SK-N-MC (cell line): ENCODE measurements around the gene FASTK.

Experiments used
- DNase-seq: peaks from one replicate; pipeline ENCODE4 v3.0.0-alpha.2; 2011; ENCODE audit warnings: low read depth, low spot score
- H3K27ac ChIP-seq: fragments of 200-600 bp; sonication (generic); 2 replicates; pipeline ENCODE4 v1.5.1; 2016; ENCODE audit warnings: mixed run types
- H3K36me3 ChIP-seq: fragments of 200-600 bp; sonication (generic); 2 replicates; pipeline ENCODE4 v1.6.1; 2017; ENCODE audit warnings: antibody characterized with exemption, low read length, mixed read lengths; ENCODE audit not compliant: insufficient read depth
- H3K4me3 ChIP-seq: fragments of 200-600 bp; sonication (generic); 2 replicates; pipeline ENCODE4 v1.5.1; 2016
- H3K9ac ChIP-seq: fragments of 200-600 bp; sonication (generic); 2 replicates; pipeline ENCODE4 v1.8.0; 2017; ENCODE audit warnings: mixed run types, mixed read lengths; ENCODE audit not compliant: insufficient read length
- H3K9me3 ChIP-seq: fragments of 200-600 bp; sonication (generic); 2 replicates; pipeline ENCODE4 v1.6.1; 2017; ENCODE audit warnings: low read depth, mild to moderate bottlenecking, antibody characterized with exemption, low read length, moderate library complexity, mixed read lengths
- EZH2 ChIP-seq: fragments of 200-600 bp; sonication (generic); IDR thresholded peaks from one replicate; pipeline ENCODE4 v1.6.1; 2017; ENCODE audit warnings: antibody characterized with exemption
- FOXP2 ChIP-seq: optimal IDR thresholded peaks from 2 replicates; pipeline ENCODE3; 2011; ENCODE audit warnings: mild to moderate bottlenecking, moderate library complexity; ENCODE audit not compliant: insufficient read depth; ENCODE audit errors: extremely low read length, control extremely low read depth
- POLR2AphosphoS5 ChIP-seq: IDR thresholded peaks from 2 replicates; pipeline ENCODE4 v1.6.1; 2012; ENCODE audit warnings: mild to moderate bottlenecking, low read depth, low read length, borderline replicate concordance

The FASTK gene

GRCh38 chr7:151075662-151075971, 5.0 kb downstream of the FASTK start:
- H3K9me3 ChIP-seq = no peaks in the 10 kb centered on the region
- H3K36me3 ChIP-seq = peaks cover 39% of the 10 kb centered on the region; the same call in 1 of the 2 replicates
- H3K4me3 ChIP-seq = no peak overlapping the region
- TF ChIP-seq POLR2AphosphoS5 (no peak), EZH2 (no peak), FOXP2 (no peak)
- H3K9ac ChIP-seq = no peak overlapping the region
- DNase-seq = no peak
- H3K27ac ChIP-seq = no peak overlapping the region

GRCh38 chr7:151074817-151075661, 5.6 kb downstream of the FASTK start:
- H3K4me3 ChIP-seq = no peak overlapping the region
- TF ChIP-seq EZH2 = no peak
- no peak for TF ChIP-seq POLR2AphosphoS5
- no peak for TF ChIP-seq FOXP2
- H3K9ac ChIP-seq = no peak overlapping the region
- no peaks in the 10 kb centered on the region for H3K9me3 ChIP-seq
- no peak overlapping the region for H3K27ac ChIP-seq
- no peak for DNase-seq
- peaks cover 44% of the 10 kb centered on the region; the same call in 1 of the 2 replicates for H3K36me3 ChIP-seq

- H3K27ac ChIP-seq = no peak overlapping the region
- peaks cover 55% of the 10 kb centered on the region; the same call in 1 of the 2 replicates for H3K36me3 ChIP-seq
- no peak overlapping the region for H3K9ac ChIP-seq
- no peaks in the 10 kb centered on the region for H3K9me3 ChIP-seq
- TF ChIP-seq FOXP2 = no peak
- TF ChIP-seq EZH2 = no peak
- TF ChIP-seq POLR2AphosphoS5 = no peak
- no peak overlapping the region for H3K4me3 ChIP-seq
- DNase-seq = no peak
These were observed 6.6 kb downstream of the FASTK start for GRCh38 chr7:151073990-151074389.

- Histone ChIP-seq H3K4me3 (no peak overlapping the region), H3K36me3 (peaks cover 68% of the 10 kb centered on the region; the same call in 1 of the 2 replicates), H3K27ac (no peak overlapping the region), H3K9me3 (no peaks in the 10 kb centered on the region), H3K9ac (no peak overlapping the region)
- TF ChIP-seq EZH2 (no peak), FOXP2 (no peak)
- DNase-seq = no peak
These were observed 9.4 kb downstream of the FASTK start for GRCh38 chr7:151071032-151071866.

GRCh38 chr7:151070574-151070960, 10.0 kb downstream of the FASTK start:
- Histone ChIP-seq H3K9ac (no peak overlapping the region), H3K36me3 (peaks cover 61% of the 10 kb centered on the region; the same call in 1 of the 2 replicates), H3K4me3 (no peak overlapping the region), H3K27ac (no peak overlapping the region), H3K9me3 (no peaks in the 10 kb centered on the region)
- TF ChIP-seq POLR2AphosphoS5 (no peak), EZH2 (no peak), FOXP2 (no peak)
- no peak for DNase-seq

GRCh38 chr7:151069841-151070573, 10.6 kb downstream of the FASTK start:
- H3K9ac ChIP-seq = no peak overlapping the region
- H3K4me3 ChIP-seq = no peak overlapping the region
- no peak overlapping the region for H3K27ac ChIP-seq
- no peak for TF ChIP-seq FOXP2
- TF ChIP-seq EZH2 = no peak
- no peak for TF ChIP-seq POLR2AphosphoS5
- DNase-seq = no peak
- peaks cover 66% of the 10 kb centered on the region; the same call in 1 of the 2 replicates for H3K36me3 ChIP-seq
- H3K9me3 ChIP-seq = no peaks in the 10 kb centered on the region

- TF ChIP-seq EZH2 (no peak), FOXP2 (no peak), POLR2AphosphoS5 (no peak)
- no peak overlapping the region for H3K4me3 ChIP-seq
- peaks cover 60% of the 10 kb centered on the region; the same call in 1 of the 2 replicates for H3K36me3 ChIP-seq
- no peak overlapping the region for H3K27ac ChIP-seq
- no peak overlapping the region for H3K9ac ChIP-seq
- no peaks in the 10 kb centered on the region for H3K9me3 ChIP-seq
- DNase-seq = no peak
These were observed 12.4 kb downstream of the FASTK start for GRCh38 chr7:151068069-151068773.
